Medulla oblongata (tissue), 1 donor: ENCODE data around the gene ITPR1.

Experiments used
- DNase-seq: peaks from one replicate; pipeline ENCODE4 v3.0.0-alpha.2; 2015; ENCODE audit errors: extremely low spot score

Gene ITPR1

GRCh38 chr3:4509983-4510755, 17.0 kb downstream of the ITPR1 start:
- DNase-seq: no peak

GRCh38 chr3:4511491-4512262, 18.5 kb downstream of the ITPR1 start:
- DNase-seq: no peak

- no peak for DNase-seq
Observed at GRCh38 chr3:4512895-4513616, 19.9 kb downstream of the ITPR1 start.

GRCh38 chr3:4514321-4514720, 21.2 kb downstream of the ITPR1 start:
- no peak for DNase-seq

GRCh38 chr3:4514916-4515315, 21.8 kb downstream of the ITPR1 start:
- DNase-seq: no peak

GRCh38 chr3:4515916-4516579, 22.9 kb downstream of the ITPR1 start:
- DNase-seq: no peak

GRCh38 chr3:4517093-4517492, 23.9 kb downstream of the ITPR1 start:
- no peak for DNase-seq

GRCh38 chr3:4517643-4518311, 24.6 kb downstream of the ITPR1 start:
- DNase-seq: peak; percentile 32

GRCh38 chr3:4520033-4520816, 27.1 kb downstream of the ITPR1 start:
- DNase-seq: peak; percentile 53

GRCh38 chr3:4522947-4523346, 29.8 kb downstream of the ITPR1 start:
- no peak for DNase-seq

GRCh38 chr3:4523710-4524698, 30.9 kb downstream of the ITPR1 start:
- no peak for DNase-seq

- peak; percentile 28 for DNase-seq
Observed at GRCh38 chr3:4525560-4526223, 32.5 kb downstream of the ITPR1 start.

GRCh38 chr3:4528320-4528719, 35.2 kb downstream of the ITPR1 start:
- no peak for DNase-seq

- DNase-seq: no peak
Observed at GRCh38 chr3:4528819-4529600, 35.9 kb downstream of the ITPR1 start.

GRCh38 chr3:4529876-4530588, 36.9 kb downstream of the ITPR1 start:
- DNase-seq: no peak

GRCh38 chr3:4531478-4532025, 38.4 kb downstream of the ITPR1 start:
- no peak for DNase-seq

- no peak for DNase-seq
Observed at GRCh38 chr3:4532535-4533112, 39.5 kb downstream of the ITPR1 start.
